PC-3 (cell line): ENCODE data around the gene OLFM3. TPM values are rescaled to one million over a fixed set of nuclear protein-coding genes. Genes with fewer than 3 reads are reported as not detected.

Experiments used
- ATAC-seq: fragments of 200-7000 bp; cut with Tn5 transposase; 2 replicates; pipeline ENCODE4 v1.9.1; 2020; ENCODE audit warnings: mild to moderate bottlenecking, moderate library complexity
- BruUV-seq: library from RNA; stranded (reverse); fragments of 400-500 nt; replicated peaks from 2 replicates; lab custom pipeline; 2021; lab: Mats Ljungman, UMichigan
- CTCF ChIA-PET: fragments of 300-600 bp; sonication (Branson Sonifier 250); formaldehyde crosslinking; loops from one replicate; lab custom pipeline; 2022; ENCODE audit warnings: antibody characterized with exemption; lab: Charles Lee
- POLR2A ChIA-PET: fragments of 300-600 bp; sonication (Branson Sonifier 250); formaldehyde crosslinking; loops from one replicate; lab custom pipeline; 2022; ENCODE audit warnings: antibody characterized with exemption; ENCODE audit not compliant: unreplicated experiment; lab: Charles Lee
- DNase-seq: peaks from one replicate; pipeline ENCODE4 v3.0.0-alpha.2; 2015
- H2AFZ ChIP-seq: fragments of 300-600 bp; sonication (generic); 2 replicates; pipeline ENCODE4 v1.6.0; 2016; ENCODE audit warnings: antibody characterized with exemption, low read length
- H3F3A ChIP-seq: fragments of 300-600 bp; sonication (generic); one replicate; pipeline ENCODE4 v1.6.0; 2017; ENCODE audit warnings: antibody characterized with exemption, low read length, control low read depth, mild to moderate bottlenecking; ENCODE audit not compliant: unreplicated experiment
- H3K27ac ChIP-seq: fragments of 300-600 bp; sonication (generic); 2 replicates; pipeline ENCODE4 v1.5.1; 2016; ENCODE audit warnings: mild to moderate bottlenecking, low read length
- H3K27me3 ChIP-seq: fragments of 300-600 bp; sonication (generic); 2 replicates; pipeline ENCODE4 v1.6.1; 2016; ENCODE audit warnings: low read length, mixed read lengths
- H3K36me3 ChIP-seq: fragments of 300-600 bp; sonication (generic); 2 replicates; pipeline ENCODE4 v1.6.1; 2016; ENCODE audit warnings: low read depth, mixed run types, low read length, mixed read lengths
- H3K4me1 ChIP-seq: fragments of 300-600 bp; sonication (generic); 2 replicates; pipeline ENCODE4 v1.5.1; 2016; ENCODE audit warnings: low read length; ENCODE audit not compliant: insufficient read depth
- H3K4me2 ChIP-seq: fragments of 300-600 bp; sonication (generic); 2 replicates; pipeline ENCODE4 v1.6.0; 2016; ENCODE audit warnings: low read length
- H3K4me3 ChIP-seq: fragments of 300-600 bp; sonication (generic); 2 replicates; pipeline ENCODE4 v1.5.1; 2016; ENCODE audit warnings: mild to moderate bottlenecking, low read length, mixed read lengths
- H3K79me2 ChIP-seq: fragments of 300-600 bp; sonication (generic); 2 replicates; pipeline ENCODE4 v1.6.1; 2017; ENCODE audit warnings: low read length, mixed read lengths
- H3K9ac ChIP-seq: fragments of 300-600 bp; sonication (generic); 2 replicates; pipeline ENCODE4 v1.6.0; 2016; ENCODE audit warnings: mild to moderate bottlenecking, low read length
- H3K9me2 ChIP-seq: fragments of 300-600 bp; sonication (generic); replicated peaks from 2 replicates; pipeline ENCODE4 v1.6.1; 2016; ENCODE audit warnings: mixed run types, low read length, mixed read lengths
- H3K9me3 ChIP-seq: fragments of 300-600 bp; sonication (generic); 2 replicates; pipeline ENCODE4 v1.6.1; 2016; ENCODE audit warnings: low read length, mixed read lengths
- H4K20me1 ChIP-seq: fragments of 300-600 bp; sonication (generic); 2 replicates; pipeline ENCODE4 v1.6.1; 2016; ENCODE audit warnings: low read length, mixed read lengths
- CTCF ChIP-seq: fragments of 300-600 bp; sonication (generic); conservative IDR thresholded peaks from 2 replicates; pipeline ENCODE4 v1.5.1; 2017; ENCODE audit warnings: antibody characterized with exemption, low read depth, mild to moderate bottlenecking, low read length
- EZH2 ChIP-seq: fragments of 300-600 bp; sonication (generic); IDR thresholded peaks from one replicate; pipeline ENCODE4 v1.6.1; 2017; ENCODE audit warnings: antibody characterized with exemption, mild to moderate bottlenecking, low read length; ENCODE audit not compliant: unreplicated experiment
- EZH2phosphoT487 ChIP-seq: fragments of 300-600 bp; sonication (generic); IDR thresholded peaks from 2 replicates; pipeline ENCODE4 v1.6.1; 2018; ENCODE audit warnings: mild to moderate bottlenecking, antibody characterized with exemption, low read length, borderline replicate concordance
- intact Hi-C: fragments of 100-400 bp; cut with micrococcal nuclease; formaldehyde crosslinking; loops from 2 replicates; pipeline ENCODE4 v1.9.0; 2023
- total RNA-seq: library from RNA; depleted of rRNA; stranded (reverse); fragments of >200 nt; gene quantifications from 2 replicates; pipeline ENCODE4 v1.2.3, GENCODE V29; 2014

OLFM3 gene
- total RNA-seq, 1 experiment from 2014 or later: not detected

GRCh38 chr1:102019530-102019929 lies 22.8 kb upstream of the OLFM3 start:
- no peaks in the 10 kb centered on the region for H3K4me1 ChIP-seq
- CTCF ChIA-PET: no interaction called here

GRCh38 chr1:102015728-102016127 lies 19.0 kb upstream of the OLFM3 start:
- Histone ChIP-seq H2AFZ (no peak overlapping the region), H3K4me3 (no peak overlapping the region), H4K20me1 (no peaks in the 10 kb centered on the region), H3K9me3 (no peaks in the 10 kb centered on the region), H3K79me2 (no peaks in the 10 kb centered on the region), H3K36me3 (no peaks in the 10 kb centered on the region), H3F3A (no peaks in the 10 kb centered on the region), H3K9me2 (no peaks in the 10 kb centered on the region), H3K4me2 (no peak overlapping the region), H3K9ac (no peak overlapping the region), H3K27ac (no peak overlapping the region), H3K27me3 (no peaks in the 10 kb centered on the region), H3K4me1 (no peaks in the 10 kb centered on the region)
- TF ChIP-seq CTCF: no peak
- no peak for TF ChIP-seq EZH2phosphoT487
- no peak for TF ChIP-seq EZH2
- BruUV-seq: no TSS peak
- ChIA-PET CTCF (no interaction called here), POLR2A (interaction anchor here (0.7 kb wide), 1 partner anchor 422 kb away, joined by 4 read pairs; no protein-coding TSS in a partner anchor)
- intact Hi-C loops: no loop called here
- DNase-seq (no peak), ATAC-seq (no peak)

More at GRCh38 chr1:102019530-102019929, 22.8 kb upstream of the OLFM3 start:
- no peak overlapping the region for H3K4me3 ChIP-seq
- H3K36me3 ChIP-seq: no peaks in the 10 kb centered on the region
- H3F3A ChIP-seq: no peaks in the 10 kb centered on the region
- H3K27me3 ChIP-seq: no peaks in the 10 kb centered on the region
- H3K27ac ChIP-seq: no peak overlapping the region
- no peaks in the 10 kb centered on the region for H3K79me2 ChIP-seq
- ATAC-seq (no peak), DNase-seq (no peak)
- H4K20me1 ChIP-seq: no peaks in the 10 kb centered on the region
- no peak overlapping the region for H3K4me2 ChIP-seq
- BruUV-seq: no TSS peak
- intact Hi-C loops: no loop called here
- POLR2A ChIA-PET: no interaction called here
- no peak overlapping the region for H2AFZ ChIP-seq
- H3K9ac ChIP-seq: no peak overlapping the region
- no peaks in the 10 kb centered on the region for H3K9me2 ChIP-seq
- H3K9me3 ChIP-seq: no peaks in the 10 kb centered on the region
- no peak for TF ChIP-seq CTCF
- TF ChIP-seq EZH2: no peak
- TF ChIP-seq EZH2phosphoT487: no peak

GRCh38 chr1:102002057-102002456 lies 5.3 kb upstream of the OLFM3 start:
- H3K4me2 ChIP-seq: no peak overlapping the region
- no peaks in the 10 kb centered on the region for H3K36me3 ChIP-seq
- no peak overlapping the region for H3K4me3 ChIP-seq
- ChIA-PET POLR2A (no interaction called here), CTCF (no interaction called here)
- no peaks in the 10 kb centered on the region for H3K9me3 ChIP-seq
- H3K9me2 ChIP-seq: no peaks in the 10 kb centered on the region
- no peaks in the 10 kb centered on the region for H3K4me1 ChIP-seq
- TF ChIP-seq CTCF: no peak
- no peak for TF ChIP-seq EZH2
- TF ChIP-seq EZH2phosphoT487: no peak
- no peak overlapping the region for H3K27ac ChIP-seq
- no peaks in the 10 kb centered on the region for H3K79me2 ChIP-seq
- BruUV-seq: no TSS peak
- DNase-seq: no peak
- intact Hi-C loops: no loop called here
- H3F3A ChIP-seq: no peaks in the 10 kb centered on the region
- H2AFZ ChIP-seq: no peak overlapping the region
- no peak for ATAC-seq
- no peaks in the 10 kb centered on the region for H4K20me1 ChIP-seq
- H3K9ac ChIP-seq: no peak overlapping the region
- H3K27me3 ChIP-seq: peaks cover 3% of the 10 kb centered on the region; the same call in 1 of the 2 replicates
